ENCODE results near the gene RC3H2. TPM values are rescaled to one million over a fixed set of nuclear protein-coding genes. Genes with fewer than 3 reads are reported as not detected.

The RC3H2 gene
- total and polyA plus RNA-seq, 2 of the 8 experiments (the other 6 are each of a cell fraction or from before 2014, with no cell fraction given), result 11.2 to 38.4 TPM

GRCh38 chr9:122810306-122810946 lies 94.7 kb downstream of the RC3H2 start:
- Histone ChIP-seq H2BK120ac (replicated peaks; ENCODE audit: low read depth, low read length) (no peak overlapping the region), H3K4me2 (ENCODE audit: insufficient read depth in 1 of 2, low read depth in 2 of 2, low read length in 2 of 2) (0 out of 4 replicates have a peak overlapping the region, but pooled peaks of 1 of the 2 experiments have one; percentile 4), H3K27me3 (replicated peaks in 1 of 4; ENCODE audit: control insufficient read depth in 3 of 4, extremely low read depth in 1 of 4, insufficient read depth in 3 of 4, low read length in 3 of 4) (no peaks in the 10 kb centered on the region), H4K5ac (ENCODE audit: insufficient read length, low read depth, low read length) (no peak overlapping the region), H4K20me1 (replicated peaks in 1 of 2; ENCODE audit: control insufficient read depth in 1 of 2, insufficient read depth in 2 of 2, low read length in 2 of 2) (no peaks in the 10 kb centered on the region), H3K4me1 (replicated peaks in 1 of 4; ENCODE audit: control insufficient read depth in 3 of 4, insufficient read depth in 4 of 4, low read length in 3 of 4) (peaks cover 0 to 3% (median 2%) of the 10 kb centered on the region in 4 experiments; a peak in 4 of 7 replicates), H4K91ac (replicated peaks; ENCODE audit: insufficient read length, low read length) (no peak overlapping the region), H3K4me3 (ENCODE audit: extremely low read depth in 1 of 4, insufficient read depth in 2 of 4, low read depth in 3 of 4, low read length in 4 of 4) (no peak overlapping the region), H3K36me3 (ENCODE audit: control insufficient read depth in 2 of 4, insufficient read depth in 4 of 4, low read length in 3 of 4) (no peaks in the 10 kb centered on the region), H2AK5ac (ENCODE audit: low read depth, low read length) (no peak overlapping the region), H2BK5ac (ENCODE audit: low read depth, low read length) (no peak overlapping the region), H3K9ac (replicated peaks in 1 of 4; ENCODE audit: extremely low read depth in 1 of 4, low read depth in 3 of 4, low read length in 3 of 4) (no peak overlapping the region), H3K18ac (ENCODE audit: extremely low read depth, low read length) (no peak overlapping the region), H2BK12ac (ENCODE audit: low read depth, low read length) (no peak overlapping the region), H2AFZ (ENCODE audit: low read length) (peak overlapping the region; percentile 68), H4K8ac (ENCODE audit: extremely low read depth, insufficient read depth, low read length) (no peak overlapping the region), H2BK20ac (ENCODE audit: low read length) (no peak overlapping the region), H3K14ac (ENCODE audit: insufficient read length) (no peak overlapping the region), H3K9me3 (ENCODE audit: insufficient read depth in 2 of 2, low read depth in 1 of 2, low read length in 1 of 2) (peaks cover 7 to 9% of the 10 kb centered on the region in 2 experiments), H3K79me1 (ENCODE audit: low read depth, low read length) (no peaks in the 10 kb centered on the region), H3K79me2 (ENCODE audit: control insufficient read depth in 1 of 2, insufficient read depth in 2 of 2, low read length in 2 of 2) (no peaks in the 10 kb centered on the region), H3K27ac (ENCODE audit: low read depth, low read length) (no peak overlapping the region), H3K4ac (replicated peaks; ENCODE audit: insufficient read length, low read depth, low read length) (no peak overlapping the region), H2BK15ac (ENCODE audit: low read length) (no peak overlapping the region), H3K23me2 (ENCODE audit: low read depth, low read length) (no peaks in the 10 kb centered on the region), H3K56ac (replicated peaks; ENCODE audit: insufficient read length, low read depth, low read length) (no peak overlapping the region), H3K23ac (ENCODE audit: insufficient read length) (no peak overlapping the region)
- WGBS, 2 experiments (ENCODE audit: extremely low coverage in 1 of 2, insufficient coverage in 1 of 2, insufficient read length in 1 of 2, insufficient replicate concordance in 2 of 2, low coverage in 1 of 2, low lambda C conversion rate in 2 of 2, missing lambda C conversion rate in 1 of 2), result 7% methylated on average over 8 of the region's 8 CpGs; no CpG with 5 or more reads in 1 of the 2 experiments
- FAIRE-seq (peak; percentile 98), DNase-seq (ENCODE audit: low read depth in 1 of 2, low spot score in 2 of 2) (peak; percentile 29 to 81)
- TF ChIP-seq BRCA1 (IDR thresholded peaks at IDR 0.05; ENCODE audit: low read depth, low read length) (0 out of 2 replicates have a peak, but pooled peaks have one; percentile 12), YY1 (IDR thresholded peaks at IDR 0.05; ENCODE audit: low read depth, low read length) (peak; percentile 85), JUND (IDR thresholded peaks at IDR 0.05; ENCODE audit: low read length) (no peak), CTCF (IDR thresholded peaks at IDR 0.05; ENCODE audit: control extremely low read depth in 1 of 3, insufficient read depth in 1 of 3, low read depth in 1 of 3, low read length in 3 of 3) (peak; percentile 49 to 87 (median 84)), RAD21 (IDR thresholded peaks at IDR 0.05 in 1 of 2, conservative IDR thresholded peaks at IDR 0.05 in 1 of 2; ENCODE audit: low read depth in 2 of 2, low read length in 2 of 2) (peak; percentile 97)
- CTCF ChIA-PET (ENCODE audit: partially characterized antibody), result interaction anchor here (0.7 to 6.3 kb wide), 21 partner anchors 9 to 954 kb away, joined by 3 to 61 read pairs (median 4); partner anchors contain the start of gene OR5C1
- POLR2A ChIA-PET (ENCODE audit: partially characterized antibody), result interaction anchor here (1.4 kb wide), 1 partner anchor 346 kb away, joined by 3 read pairs; no protein-coding TSS in a partner anchor
